Neural cell (in vitro differentiated cells): ENCODE results near the gene PHIP. TPM values are rescaled to one million over a fixed set of nuclear protein-coding genes. Genes with fewer than 3 reads are reported as not detected.
A peak's percentile ranks its signal among the peaks of the same experiment; 100 is the strongest.

Experiments
- H2AFZ ChIP-seq: fragments of 200-600, 300-800 bp; sonication (generic), shearing (Covaris generic); 2 replicates; pipeline ENCODE4 v1.6.0; 2014; ENCODE audit warnings: low read depth, mild to moderate bottlenecking, antibody characterized with exemption, low read length, moderate library complexity
- H3F3A ChIP-seq: fragments of 200-600 bp; shearing (Covaris generic); 2 replicates; pipeline ENCODE4 v1.6.1; 2016; ENCODE audit warnings: mild to moderate bottlenecking, moderate library complexity, mixed read lengths, antibody characterized with exemption, low read length; ENCODE audit not compliant: insufficient read depth, poor library complexity, severe bottlenecking
- H3K27ac ChIP-seq: fragments of 200-600, 300-800 bp; sonication (generic), shearing (Covaris generic); 2 replicates; pipeline ENCODE4 v1.5.1; 2014; ENCODE audit warnings: mild to moderate bottlenecking, low read length, moderate library complexity
- H3K27me3 ChIP-seq: fragments of 300-800, 200-600 bp; sonication (generic), shearing (Covaris generic); 2 replicates; pipeline ENCODE4 v1.6.0; 2014; ENCODE audit warnings: mild to moderate bottlenecking, low read depth, low read length, moderate library complexity; ENCODE audit not compliant: insufficient read depth
- H3K36me3 ChIP-seq: fragments of 300-800, 200-600 bp; sonication (generic), shearing (Covaris generic); 2 replicates; pipeline ENCODE4 v1.5.1; 2014; ENCODE audit warnings: mild to moderate bottlenecking, antibody characterized with exemption, low read length, moderate library complexity; ENCODE audit not compliant: insufficient read depth
- H3K4me2 ChIP-seq: fragments of 300-800, 200-600 bp; sonication (generic), shearing (Covaris generic); 2 replicates; pipeline ENCODE4 v1.6.0; 2014; ENCODE audit warnings: mild to moderate bottlenecking, low read length
- H3K4me3 ChIP-seq: fragments of 300-800, 200-600 bp; sonication (generic), shearing (Covaris generic); 2 replicates; pipeline ENCODE4 v1.5.1; 2014; ENCODE audit warnings: mild to moderate bottlenecking, low read length, moderate library complexity
- H3K79me2 ChIP-seq: fragments of 200-600 bp; shearing (Covaris generic); replicated peaks from 2 replicates; pipeline ENCODE4 v1.6.0; 2014; ENCODE audit warnings: mild to moderate bottlenecking, low read length, moderate library complexity; ENCODE audit not compliant: insufficient read depth
- H3K9ac ChIP-seq: fragments of 300-800, 200-600 bp; sonication (generic), shearing (Covaris generic); 2 replicates; pipeline ENCODE4 v1.6.1; 2016; ENCODE audit warnings: mild to moderate bottlenecking, low read length, mixed read lengths
- H3K9me2 ChIP-seq: fragments of 200-600 bp; shearing (Covaris generic); 2 replicates; pipeline ENCODE4 v1.6.1; 2016; ENCODE audit warnings: mild to moderate bottlenecking, low read length, mixed read lengths; ENCODE audit not compliant: insufficient read depth
- H3K9me3 ChIP-seq: fragments of 200-600, 300-800 bp; sonication (generic), shearing (Covaris generic); 2 replicates; pipeline ENCODE4 v1.6.1; 2016; ENCODE audit warnings: mild to moderate bottlenecking, mixed run types, low read length, moderate library complexity, mixed read lengths
- H4K20me1 ChIP-seq: fragments of 200-600 bp; shearing (Covaris generic); 2 replicates; pipeline ENCODE4 v1.6.1; 2016; ENCODE audit warnings: mild to moderate bottlenecking, mixed run types; ENCODE audit not compliant: insufficient read depth
- EZH2 ChIP-seq: fragments of 200-600, 300-800 bp; shearing (Covaris generic), sonication (generic); IDR thresholded peaks from 2 replicates; pipeline ENCODE4 v1.6.1; 2014; ENCODE audit warnings: antibody characterized with exemption, low read length, borderline replicate concordance, mild to moderate bottlenecking; ENCODE audit not compliant: insufficient read depth, poor library complexity, severe bottlenecking
- MXI1 ChIP-seq: fragments of 450-650 bp; conservative IDR thresholded peaks from 2 replicates; pipeline ENCODE4 v1.6.1; 2014; ENCODE audit warnings: antibody characterized with exemption, mild to moderate bottlenecking; ENCODE audit not compliant: poor library complexity, severe bottlenecking
- POLR2AphosphoS5 ChIP-seq: IDR thresholded peaks from 2 replicates; pipeline ENCODE4 v1.6.1; 2012
- RAD21 ChIP-seq: fragments of 450-650 bp; conservative IDR thresholded peaks from 2 replicates; pipeline ENCODE4 v1.6.1; 2014; ENCODE audit warnings: antibody characterized with exemption, mild to moderate bottlenecking, moderate library complexity
- SMC3 ChIP-seq: fragments of 450-650 bp; conservative IDR thresholded peaks from 2 replicates; pipeline ENCODE4 v1.6.1; 2014; ENCODE audit warnings: antibody characterized with exemption, mild to moderate bottlenecking, moderate library complexity; ENCODE audit not compliant: poor library complexity
- TAF1 ChIP-seq: IDR thresholded peaks from 2 replicates; pipeline ENCODE4 v1.6.1; 2012; ENCODE audit warnings: low read depth
- polyA plus RNA-seq: library from polyadenylated mRNA; depleted of rRNA; stranded (reverse); fragments of >200 nt; gene quantifications from 2 replicates; pipeline ENCODE4 v1.2.3, GENCODE V29; 2014
- TF ChIP-seq, protein P1 (sequence below): IDR thresholded peaks from 2 replicates; pipeline ENCODE4 v1.6.1; 2012; ENCODE audit warnings: borderline replicate concordance

The PHIP gene
- polyA plus RNA-seq, 1 donor from 2014 or later = 50.8 TPM

DNA sequence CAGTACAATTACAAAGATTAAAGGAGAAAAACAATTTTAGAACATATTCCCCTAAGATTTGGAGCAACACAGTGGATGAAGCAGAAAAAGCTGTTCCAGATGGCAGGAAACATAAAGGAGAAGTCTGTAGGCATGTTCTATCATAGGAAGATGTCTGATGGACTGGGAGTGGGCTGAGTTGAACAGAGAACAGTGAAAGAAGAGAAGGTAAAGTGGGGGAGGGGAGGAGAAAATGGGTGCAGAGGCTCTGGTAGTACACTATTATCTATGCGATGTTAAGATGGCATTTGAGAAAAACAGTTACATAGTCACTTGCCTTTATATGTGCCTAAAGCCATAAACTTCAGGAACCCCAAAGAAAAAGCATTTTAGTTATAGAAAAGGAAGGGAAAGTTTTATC, 4.2 kb upstream of the PHIP start:
- Histone ChIP-seq H3K9me3 (no peaks in the 10 kb centered on the region), H3K27me3 (no peaks in the 10 kb centered on the region), H3K27ac (no peak overlapping the region), H2AFZ (no peak overlapping the region), H3K36me3 (no peaks in the 10 kb centered on the region), H3K9ac (no peak overlapping the region), H4K20me1 (no peaks in the 10 kb centered on the region), H3K79me2 (peaks cover 23% of the 10 kb centered on the region), H3K4me2 (no peak overlapping the region), H3F3A (peaks cover 3% of the 10 kb centered on the region), H3K4me3 (no peak overlapping the region), H3K9me2 (no peaks in the 10 kb centered on the region)
- TF ChIP-seq SMC3 (no peak), EZH2 (no peak), TAF1 (no peak), MXI1 (no peak)

DNA sequence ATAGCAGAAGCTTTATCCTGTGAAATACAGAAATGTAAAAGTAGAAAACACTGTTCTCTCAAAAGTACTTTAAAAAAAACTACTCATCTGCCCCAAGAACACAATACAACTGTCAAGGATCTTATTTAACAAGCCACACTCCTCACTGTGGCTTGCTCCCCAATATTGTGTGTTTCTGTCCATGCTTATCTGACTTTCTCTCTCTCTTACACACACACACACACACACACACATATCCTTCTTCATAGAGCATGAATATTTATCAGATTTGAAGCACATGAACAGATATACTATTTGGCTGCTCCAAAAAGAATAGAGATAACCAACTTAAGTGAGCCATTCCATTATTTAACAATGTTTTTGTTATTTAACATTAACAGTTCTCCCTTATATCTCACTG, 3.6 kb upstream of the PHIP start:
- no peak overlapping the region for H2AFZ ChIP-seq
- no peaks in the 10 kb centered on the region for H3K27me3 ChIP-seq
- no peaks in the 10 kb centered on the region for H4K20me1 ChIP-seq
- H3K4me3 ChIP-seq = no peak overlapping the region
- TF ChIP-seq EZH2 = no peak
- TF ChIP-seq RAD21 = no peak
- H3K36me3 ChIP-seq = no peaks in the 10 kb centered on the region
- H3K4me2 ChIP-seq = no peak overlapping the region
- H3K27ac ChIP-seq = no peak overlapping the region
- H3K9me2 ChIP-seq = no peaks in the 10 kb centered on the region
- peaks cover 24% of the 10 kb centered on the region for H3K79me2 ChIP-seq
- H3K9me3 ChIP-seq = no peaks in the 10 kb centered on the region
- H3K9ac ChIP-seq = no peak overlapping the region
- H3F3A ChIP-seq = peaks cover 3% of the 10 kb centered on the region

DNA sequence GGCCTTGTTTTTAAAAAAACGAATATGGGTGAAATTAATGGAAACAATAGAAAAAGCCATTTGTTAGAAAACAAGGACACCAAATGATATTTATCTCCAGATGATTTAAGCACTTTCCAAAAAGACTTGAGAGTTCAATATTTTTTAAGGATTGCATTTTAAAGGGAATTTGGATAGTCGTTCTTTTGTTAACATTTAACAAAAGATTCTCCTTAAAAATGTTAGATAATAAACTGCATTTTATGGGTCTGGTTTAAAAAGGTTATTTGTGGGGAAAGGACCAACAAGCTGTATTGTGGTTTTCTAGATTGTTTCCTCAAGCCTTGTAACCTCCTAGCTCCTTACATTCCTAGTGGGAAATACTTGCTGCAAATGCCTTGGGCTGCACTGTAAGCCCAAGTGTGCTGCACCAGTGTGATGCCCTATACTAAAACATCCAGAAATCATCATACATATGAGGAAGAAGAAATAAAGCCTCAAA, 1.5 kb upstream of the PHIP start:
- Histone ChIP-seq H2AFZ (peak overlapping the region; percentile 47), H3K4me3 (peak overlapping the region; percentile 79), H3K9me3 (no peaks in the 10 kb centered on the region), H4K20me1 (peaks cover 3% of the 10 kb centered on the region), H3K9ac (peak overlapping the region; percentile 89), H3K36me3 (no peaks in the 10 kb centered on the region), H3F3A (peaks cover 3% of the 10 kb centered on the region), H3K9me2 (no peaks in the 10 kb centered on the region), H3K27ac (peak overlapping the region; percentile 95), H3K79me2 (peaks cover 44% of the 10 kb centered on the region), H3K4me2 (peak overlapping the region; percentile 92), H3K27me3 (no peaks in the 10 kb centered on the region)
- TF ChIP-seq, protein P1, sequence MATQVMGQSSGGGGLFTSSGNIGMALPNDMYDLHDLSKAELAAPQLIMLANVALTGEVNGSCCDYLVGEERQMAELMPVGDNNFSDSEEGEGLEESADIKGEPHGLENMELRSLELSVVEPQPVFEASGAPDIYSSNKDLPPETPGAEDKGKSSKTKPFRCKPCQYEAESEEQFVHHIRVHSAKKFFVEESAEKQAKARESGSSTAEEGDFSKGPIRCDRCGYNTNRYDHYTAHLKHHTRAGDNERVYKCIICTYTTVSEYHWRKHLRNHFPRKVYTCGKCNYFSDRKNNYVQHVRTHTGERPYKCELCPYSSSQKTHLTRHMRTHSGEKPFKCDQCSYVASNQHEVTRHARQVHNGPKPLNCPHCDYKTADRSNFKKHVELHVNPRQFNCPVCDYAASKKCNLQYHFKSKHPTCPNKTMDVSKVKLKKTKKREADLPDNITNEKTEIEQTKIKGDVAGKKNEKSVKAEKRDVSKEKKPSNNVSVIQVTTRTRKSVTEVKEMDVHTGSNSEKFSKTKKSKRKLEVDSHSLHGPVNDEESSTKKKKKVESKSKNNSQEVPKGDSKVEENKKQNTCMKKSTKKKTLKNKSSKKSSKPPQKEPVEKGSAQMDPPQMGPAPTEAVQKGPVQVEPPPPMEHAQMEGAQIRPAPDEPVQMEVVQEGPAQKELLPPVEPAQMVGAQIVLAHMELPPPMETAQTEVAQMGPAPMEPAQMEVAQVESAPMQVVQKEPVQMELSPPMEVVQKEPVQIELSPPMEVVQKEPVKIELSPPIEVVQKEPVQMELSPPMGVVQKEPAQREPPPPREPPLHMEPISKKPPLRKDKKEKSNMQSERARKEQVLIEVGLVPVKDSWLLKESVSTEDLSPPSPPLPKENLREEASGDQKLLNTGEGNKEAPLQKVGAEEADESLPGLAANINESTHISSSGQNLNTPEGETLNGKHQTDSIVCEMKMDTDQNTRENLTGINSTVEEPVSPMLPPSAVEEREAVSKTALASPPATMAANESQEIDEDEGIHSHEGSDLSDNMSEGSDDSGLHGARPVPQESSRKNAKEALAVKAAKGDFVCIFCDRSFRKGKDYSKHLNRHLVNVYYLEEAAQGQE = no peak
- no peak for TF ChIP-seq TAF1
- peak; percentile 37 for TF ChIP-seq POLR2AphosphoS5
- TF ChIP-seq SMC3 = no peak
